ENCODE data around the gene MYADML2. TPM values are rescaled to one million over a fixed set of nuclear protein-coding genes. Genes with fewer than 3 reads are reported as not detected.

The MYADML2 gene
- total RNA-seq, 2 experiments from 2014 or later: not detected

GRCh38 chr17:81986606-81987005, 39.6 kb upstream of the MYADML2 start:
- DNase-seq: no peak
- Mint-ChIP-seq H3K4me1 (ENCODE audit: low read depth) (peaks cover 11% of the 10 kb centered on the region), H3K9me3 (no peaks in the 10 kb centered on the region), H3K36me3 (ENCODE audit: low read depth) (peaks cover 26% of the 10 kb centered on the region), H3K4me3 (no peak overlapping the region), H3K27me3 (no peaks in the 10 kb centered on the region), H3K27ac (no peak overlapping the region)
- no peak overlapping the region for H3K4me3 ChIP-seq (ENCODE audit: low read length)
- ChIA-PET CTCF (no interaction called here), POLR2A (no interaction called here)
- no peak overlapping the region for H3K27ac ChIP-seq (ENCODE audit: low read depth in 1 of 2, low read length in 2 of 2)
- ATAC-seq (ENCODE audit: poor library complexity): no peak
- H3K9me3 ChIP-seq (ENCODE audit: control insufficient read depth in 1 of 2, insufficient read depth in 1 of 2, low read length in 2 of 2): no peaks in the 10 kb centered on the region
- H3K36me3 ChIP-seq (ENCODE audit: insufficient read depth, low read length): peaks cover 34% of the 10 kb centered on the region
- no peak for TF ChIP-seq CTCF (IDR thresholded peaks at IDR 0.05)
- no peaks in the 10 kb centered on the region for H3K27me3 ChIP-seq (ENCODE audit: control insufficient read depth in 1 of 2, insufficient read depth in 2 of 2, low read length in 2 of 2)
- H3K4me1 ChIP-seq (ENCODE audit: insufficient read depth, low read length): peaks cover 7% of the 10 kb centered on the region
- intact Hi-C loops (cut with DNase I, micrococcal nuclease): no loop called here

- H3K36me3 ChIP-seq (ENCODE audit: insufficient read depth, low read length): peaks cover 41% of the 10 kb centered on the region
- peak overlapping the region; percentile 66 for H3K4me3 Mint-ChIP-seq
- no peak overlapping the region for H3K27ac Mint-ChIP-seq
- ChIA-PET CTCF (no interaction called here), POLR2A (interaction anchor here (0.6 kb wide), 1 partner anchor 142 kb away, joined by 3 read pairs; no protein-coding TSS in a partner anchor)
- no peaks in the 10 kb centered on the region for H3K9me3 Mint-ChIP-seq
- peaks cover 18% of the 10 kb centered on the region for H3K4me1 Mint-ChIP-seq (ENCODE audit: low read depth)
- intact Hi-C loops (cut with DNase I, micrococcal nuclease): no loop called here
- no peaks in the 10 kb centered on the region for H3K9me3 ChIP-seq (ENCODE audit: control insufficient read depth in 1 of 2, insufficient read depth in 1 of 2, low read length in 2 of 2)
- no peak for DNase-seq
- no peak for ATAC-seq (ENCODE audit: poor library complexity)
- H3K27ac ChIP-seq (ENCODE audit: low read depth in 1 of 2, low read length in 2 of 2): no peak overlapping the region
- H3K27me3 Mint-ChIP-seq: no peaks in the 10 kb centered on the region
- no peak overlapping the region for H3K4me3 ChIP-seq (ENCODE audit: low read length)
- H3K27me3 ChIP-seq (ENCODE audit: control insufficient read depth in 1 of 2, insufficient read depth in 2 of 2, low read length in 2 of 2): no peaks in the 10 kb centered on the region
- H3K36me3 Mint-ChIP-seq (ENCODE audit: low read depth): peaks cover 27% of the 10 kb centered on the region
- H3K4me1 ChIP-seq (ENCODE audit: insufficient read depth, low read length): peaks cover 24% of the 10 kb centered on the region
- TF ChIP-seq CTCF (IDR thresholded peaks at IDR 0.05): no peak
Measured at GRCh38 chr17:81984773-81985410, 37.9 kb upstream of the MYADML2 start.

GRCh38 chr17:81983639-81984373, 36.8 kb upstream of the MYADML2 start:
- ATAC-seq (ENCODE audit: poor library complexity): no peak
- no peaks in the 10 kb centered on the region for H3K9me3 Mint-ChIP-seq
- peaks cover 28% of the 10 kb centered on the region for H3K4me1 Mint-ChIP-seq (ENCODE audit: low read depth)
- H3K36me3 Mint-ChIP-seq (ENCODE audit: low read depth): peaks cover 37% of the 10 kb centered on the region
- H3K27ac Mint-ChIP-seq: no peak overlapping the region
- Histone ChIP-seq H3K9me3 (ENCODE audit: control insufficient read depth in 1 of 2, insufficient read depth in 1 of 2, low read length in 2 of 2) (no peaks in the 10 kb centered on the region), H3K36me3 (ENCODE audit: insufficient read depth, low read length) (peaks cover 50% of the 10 kb centered on the region), H3K4me1 (ENCODE audit: insufficient read depth, low read length) (peaks cover 34% of the 10 kb centered on the region), H3K27ac (ENCODE audit: low read depth in 1 of 2, low read length in 2 of 2) (no peak overlapping the region), H3K27me3 (ENCODE audit: control insufficient read depth in 1 of 2, insufficient read depth in 2 of 2, low read length in 2 of 2) (no peaks in the 10 kb centered on the region), H3K4me3 (ENCODE audit: low read length) (no peak overlapping the region)
- no peak overlapping the region for H3K4me3 Mint-ChIP-seq
- no peak for TF ChIP-seq CTCF (IDR thresholded peaks at IDR 0.05)
- POLR2A ChIA-PET: no interaction called here
- CTCF ChIA-PET: interaction anchor here (1.4 kb wide), 1 partner anchor 24 kb away, joined by 4 read pairs; no protein-coding TSS in a partner anchor
- H3K27me3 Mint-ChIP-seq: no peaks in the 10 kb centered on the region
- DNase-seq: no peak
- intact Hi-C loops (cut with DNase I, micrococcal nuclease): no loop called here

Data from CD4-positive, alpha-beta T cell (primary cell).